K562 (cell line): ENCODE results near the gene CASKIN1. TPM values are rescaled to one million over a fixed set of nuclear protein-coding genes. Genes with fewer than 3 reads are reported as not detected.
A peak's percentile ranks its signal among the peaks of the same experiment; 100 is the strongest.

ENCODE experiments used
- CBX2 ChIP-seq: fragments of 200-600 bp; sonication (generic); IDR thresholded peaks from one replicate; pipeline ENCODE4 v1.6.1; 2012; ENCODE audit warnings: mild to moderate bottlenecking, low read length, inconsistent platforms; ENCODE audit not compliant: insufficient read depth, poor library complexity, severe bottlenecking
- CC2D1A ChIP-seq: fragments of 450-650 bp; IDR thresholded peaks from 2 replicates; pipeline ENCODE4 v1.6.1; 2017; ENCODE audit warnings: mild to moderate bottlenecking
- FOXP4 ChIP-seq: sonication (generic); formaldehyde crosslinking; IDR thresholded peaks from 2 replicates; pipeline ENCODE4 v1.8.0; 2022; ENCODE audit warnings: mild to moderate bottlenecking, missing genetic modification reagents, borderline replicate concordance
- KAT7 ChIP-seq: sonication (generic); formaldehyde crosslinking; IDR thresholded peaks from 2 replicates; pipeline ENCODE4 v1.8.0; 2022; ENCODE audit warnings: missing genetic modification reagents, mild to moderate bottlenecking, borderline replicate concordance
- KDM5B ChIP-seq: fragments of 200-600 bp; sonication (generic); IDR thresholded peaks from 2 replicates; pipeline ENCODE4 v1.6.1; 2012; ENCODE audit warnings: low read depth, mild to moderate bottlenecking, moderate library complexity, low read length, control low read depth, inconsistent platforms; ENCODE audit not compliant: insufficient replicate concordance
- MYC ChIP-seq, 2 experiments: fragments of 250-450 bp in 1 of 2; sonication (Bioruptor Pico) in 1 of 2; IDR thresholded peaks; 2 replicates each; pipeline versions ENCODE4 v1.5.1 to v1.6.1; 2012 to 2021; ENCODE audit warnings: low read depth in 2 of 2, borderline replicate concordance in 1 of 2, improper control_type of control experiment in 1 of 2, low read length in 1 of 2, mild to moderate bottlenecking in 1 of 2, moderate library complexity in 1 of 2
- NCOA6 ChIP-seq: fragments of 450-650 bp; IDR thresholded peaks from 2 replicates; pipeline ENCODE4 v1.6.1; 2017; ENCODE audit warnings: mild to moderate bottlenecking
- POLR2B ChIP-seq: fragments of 450-650 bp; IDR thresholded peaks from 2 replicates; pipeline ENCODE4 v1.6.1; 2018; ENCODE audit warnings: low read depth; ENCODE audit not compliant: partially characterized antibody
- PRDM10 ChIP-seq: fragments of 450-650 bp; IDR thresholded peaks from 2 replicates; pipeline ENCODE4 v1.6.1; 2018; ENCODE audit not compliant: partially characterized antibody
- RFX1 ChIP-seq: fragments of 450-650 bp; IDR thresholded peaks from 2 replicates; pipeline ENCODE4 v1.6.1; 2016; ENCODE audit warnings: mild to moderate bottlenecking, moderate library complexity
- STAT5B ChIP-seq: fragments of 250-450 bp; sonication (Bioruptor Pico); IDR thresholded peaks from 2 replicates; pipeline ENCODE4 v1.8.0; 2021; ENCODE audit warnings: mild to moderate bottlenecking, inconsistent platforms
- ZEB2 ChIP-seq: fragments of 450-650 bp; IDR thresholded peaks from 2 replicates; pipeline ENCODE4 v1.6.1; 2016
- ZMIZ1 ChIP-seq, 2 experiments: fragments of 150-350 bp in 1 of 2; IDR thresholded peaks; 2 replicates each; pipeline ENCODE4 v1.6.1; 2012 to 2016; ENCODE audit warnings: low read depth in 2 of 2, low read length in 2 of 2, mild to moderate bottlenecking in 1 of 2, moderate library complexity in 1 of 2
- ZNF217 ChIP-seq: sonication (generic); formaldehyde crosslinking; IDR thresholded peaks from 2 replicates; pipeline ENCODE4 v1.8.0; 2022; ENCODE audit warnings: mild to moderate bottlenecking, missing genetic modification reagents
- ZNF449 ChIP-seq: fragments of 250-450 bp; sonication (Bioruptor Pico); IDR thresholded peaks from 2 replicates; pipeline ENCODE4 v1.8.0; 2022; ENCODE audit warnings: moderate library complexity, mild to moderate bottlenecking, inconsistent platforms
- polyA plus RNA-seq, 8 experiments: library from polyadenylated mRNA; depleted of rRNA in 4 of 8; stranded (reverse) in 5 of 8; unstranded in 3 of 8; fragments of >200 nt; fragmentation: Nextera tagmentation in 2 of 8; fragmentation: Illumina TruSeq in 1 of 8; extraction: Ambion mirVana in 2 of 8; extraction: Trizol in 1 of 8; gene quantifications; 2 replicates each; pipeline versions ENCODE4 v1.2.1 to v1.2.3, GENCODE V29; 2011 to 2014; ENCODE audit warnings: inconsistent platforms in 1 of 8, missing spikeins in 1 of 8
- total RNA-seq, 7 experiments: library from RNA; depleted of rRNA in 6 of 7; stranded (reverse); fragments of >200 nt in 6 of 7; fragmentation: Illumina TruSeq in 2 of 7; extraction: Trizol in 2 of 7; gene quantifications; 2 replicates each; pipeline versions ENCODE4 v1.2.1 to v1.2.3, GENCODE V29; 2011 to 2021; ENCODE audit warnings: low replicate concordance in 1 of 7

CASKIN1 gene
- total and polyA plus RNA-seq, 9 of the 15 experiments (the other 6 are each of a cell fraction or from before 2014, with no cell fraction given) = 0.15 to 4.5 (median 1.5) TPM; not detected in 2

GRCh38 chr16:2151188-2152091, 45.0 kb downstream of the CASKIN1 start (continued):
- TF ChIP-seq CBX2 = no peak
- no peak for TF ChIP-seq KAT7 (CRISPR knock-in tag)
- TF ChIP-seq FOXP4 (CRISPR knock-in tag) = no peak
- TF ChIP-seq ZMIZ1 (IDR thresholded peaks at IDR 0.05; ENCODE audit: low read depth in 2 of 2, low read length in 2 of 2) = no peak
- no peak for TF ChIP-seq RFX1
- peak; percentile 35 for TF ChIP-seq KDM5B
- TF ChIP-seq MYC (IDR thresholded peaks at IDR 0.05; ENCODE audit: low read depth, low read length) = no peak
- no peak for TF ChIP-seq MYC (CRISPR knock-in tag; IDR thresholded peaks at IDR 0.05; ENCODE audit: borderline replicate concordance, low read depth)
- TF ChIP-seq ZNF217 = no peak
- TF ChIP-seq PRDM10 = no peak
- no peak for TF ChIP-seq STAT5B (CRISPR knock-in tag)
- peak; percentile 16 for TF ChIP-seq POLR2B
- no peak for TF ChIP-seq NCOA6
- TF ChIP-seq ZEB2 = no peak
- TF ChIP-seq CC2D1A = no peak
- no peak for TF ChIP-seq ZNF449 (CRISPR knock-in tag)
